C4-2B (cell line): ENCODE results near the gene GAPDH.

Experiments used
- CTCF ChIP-seq: fragments of 450-650 bp; conservative IDR thresholded peaks from 2 replicates; pipeline ENCODE4 v1.5.1; 2017; ENCODE audit warnings: mild to moderate bottlenecking
- ZFX ChIP-seq: fragments of 450-650 bp; IDR thresholded peaks from 2 replicates; pipeline ENCODE4 v1.6.1; 2017

DNA sequence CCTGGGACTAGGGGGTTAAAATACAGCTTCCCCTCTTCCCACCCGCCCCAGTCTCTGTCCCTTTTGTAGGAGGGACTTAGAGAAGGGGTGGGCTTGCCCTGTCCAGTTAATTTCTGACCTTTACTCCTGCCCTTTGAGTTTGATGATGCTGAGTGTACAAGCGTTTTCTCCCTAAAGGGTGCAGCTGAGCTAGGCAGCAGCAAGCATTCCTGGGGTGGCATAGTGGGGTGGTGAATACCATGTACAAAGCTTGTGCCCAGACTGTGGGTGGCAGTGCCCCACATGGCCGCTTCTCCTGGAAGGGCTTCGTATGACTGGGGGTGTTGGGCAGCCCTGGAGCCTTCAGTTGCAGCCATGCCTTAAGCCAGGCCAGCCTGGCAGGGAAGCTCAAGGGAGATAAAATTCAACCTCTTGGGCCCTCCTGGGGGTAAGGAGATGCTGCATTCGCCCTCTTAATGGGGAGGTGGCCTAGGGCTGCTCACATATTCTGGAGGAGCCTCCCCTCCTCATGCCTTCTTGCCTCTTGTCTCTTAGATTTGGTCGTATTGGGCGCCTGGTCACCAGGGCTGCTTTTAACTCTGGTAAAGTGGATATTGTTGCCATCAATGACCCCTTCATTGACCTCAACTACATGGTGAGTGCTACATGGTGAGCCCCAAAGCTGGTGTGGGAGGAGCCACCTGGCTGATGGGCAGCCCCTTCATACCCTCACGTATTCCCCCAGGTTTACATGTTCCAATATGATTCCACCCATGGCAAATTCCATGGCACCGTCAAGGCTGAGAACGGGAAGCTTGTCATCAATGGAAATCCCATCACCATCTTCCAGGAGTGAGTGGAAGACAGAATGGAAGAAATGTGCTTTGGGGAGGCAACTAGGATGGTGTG, 1.9 kb downstream of the GAPDH start:
- no peak for TF ChIP-seq CTCF
- no peak for TF ChIP-seq ZFX
